ENCODE measurements around the gene DDX52. TPM values are rescaled to one million over a fixed set of nuclear protein-coding genes. Genes with fewer than 3 reads are reported as not detected.
A peak's percentile ranks its signal among the peaks of the same experiment; 100 is the strongest.

Gene DDX52
- total and polyA plus RNA-seq, 2 of the 13 experiments (the other 11 are each of a cell fraction or from before 2014, with no cell fraction given): 8.9 to 36.1 TPM

DNA sequence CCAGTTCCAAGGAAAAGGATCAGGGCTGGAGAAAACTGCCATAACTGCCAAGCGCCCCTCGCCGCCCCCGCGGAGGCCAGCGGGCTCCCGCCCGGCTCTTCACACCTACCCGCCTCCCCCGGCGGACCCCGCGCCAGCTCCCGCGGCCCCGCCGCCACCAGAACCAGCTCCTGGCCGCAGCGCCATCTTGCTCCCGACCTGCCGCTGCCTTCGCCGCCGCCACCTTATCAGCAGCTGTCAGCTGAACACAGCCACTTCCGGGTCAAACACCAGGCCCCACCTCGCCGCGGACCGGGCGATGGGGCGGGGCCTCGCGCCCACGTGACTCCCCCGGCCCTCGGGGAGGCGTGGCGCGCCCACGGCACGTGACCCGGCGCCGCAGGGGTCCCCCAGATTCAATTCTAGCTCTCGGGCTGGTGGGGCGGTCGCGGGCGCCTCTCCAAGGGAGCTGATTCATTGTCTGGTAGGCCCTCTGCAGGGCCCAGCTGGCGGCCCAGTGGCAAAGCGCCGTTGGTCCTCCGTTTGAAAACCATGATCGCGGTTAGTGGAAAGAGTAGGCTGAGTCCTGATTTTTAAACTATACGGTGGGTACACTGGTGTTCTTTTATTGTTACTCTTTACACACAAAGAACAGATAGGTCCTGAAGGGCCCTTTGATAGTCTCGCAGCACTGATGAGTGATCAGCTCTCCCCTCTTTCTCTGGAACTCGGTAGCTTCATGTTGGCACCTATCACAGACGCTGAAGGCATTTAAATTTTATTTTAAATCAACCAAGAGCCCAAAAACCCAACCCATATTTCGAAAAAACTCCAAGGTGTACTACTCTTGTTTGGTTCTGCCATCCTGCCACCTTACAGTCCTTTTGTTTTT, 33.8 kb downstream of the DDX52 start, which contains the start of gene SYNRG (continued):
- TF ChIP-seq, protein P1, sequence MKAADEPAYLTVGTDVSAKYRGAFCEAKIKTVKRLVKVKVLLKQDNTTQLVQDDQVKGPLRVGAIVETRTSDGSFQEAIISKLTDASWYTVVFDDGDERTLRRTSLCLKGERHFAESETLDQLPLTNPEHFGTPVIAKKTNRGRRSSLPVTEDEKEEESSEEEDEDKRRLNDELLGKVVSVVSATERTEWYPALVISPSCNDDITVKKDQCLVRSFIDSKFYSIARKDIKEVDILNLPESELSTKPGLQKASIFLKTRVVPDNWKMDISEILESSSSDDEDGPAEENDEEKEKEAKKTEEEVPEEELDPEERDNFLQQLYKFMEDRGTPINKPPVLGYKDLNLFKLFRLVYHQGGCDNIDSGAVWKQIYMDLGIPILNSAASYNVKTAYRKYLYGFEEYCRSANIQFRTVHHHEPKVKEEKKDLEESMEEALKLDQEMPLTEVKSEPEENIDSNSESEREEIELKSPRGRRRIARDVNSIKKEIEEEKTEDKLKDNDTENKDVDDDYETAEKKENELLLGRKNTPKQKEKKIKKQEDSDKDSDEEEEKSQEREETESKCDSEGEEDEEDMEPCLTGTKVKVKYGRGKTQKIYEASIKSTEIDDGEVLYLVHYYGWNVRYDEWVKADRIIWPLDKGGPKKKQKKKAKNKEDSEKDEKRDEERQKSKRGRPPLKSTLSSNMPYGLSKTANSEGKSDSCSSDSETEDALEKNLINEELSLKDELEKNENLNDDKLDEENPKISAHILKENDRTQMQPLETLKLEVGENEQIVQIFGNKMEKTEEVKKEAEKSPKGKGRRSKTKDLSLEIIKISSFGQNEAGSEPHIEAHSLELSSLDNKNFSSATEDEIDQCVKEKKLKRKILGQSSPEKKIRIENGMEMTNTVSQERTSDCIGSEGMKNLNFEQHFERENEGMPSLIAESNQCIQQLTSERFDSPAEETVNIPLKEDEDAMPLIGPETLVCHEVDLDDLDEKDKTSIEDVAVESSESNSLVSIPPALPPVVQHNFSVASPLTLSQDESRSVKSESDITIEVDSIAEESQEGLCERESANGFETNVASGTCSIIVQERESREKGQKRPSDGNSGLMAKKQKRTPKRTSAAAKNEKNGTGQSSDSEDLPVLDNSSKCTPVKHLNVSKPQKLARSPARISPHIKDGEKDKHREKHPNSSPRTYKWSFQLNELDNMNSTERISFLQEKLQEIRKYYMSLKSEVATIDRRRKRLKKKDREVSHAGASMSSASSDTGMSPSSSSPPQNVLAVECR (CRISPR knock-in tag; IDR thresholded peaks at IDR 0.05; ENCODE audit: borderline replicate concordance): peak; percentile 97
- TF ChIP-seq MED8 (CRISPR knock-in tag; IDR thresholded peaks at IDR 0.05; ENCODE audit: insufficient replicate concordance) (peak; percentile 60), BORCS8-MEF2B (CRISPR knock-in tag; IDR thresholded peaks at IDR 0.05) (peak; percentile 83; the same call in 1 of the 2 replicates), ZNF343 (CRISPR knock-in tag; IDR thresholded peaks at IDR 0.05) (peak; percentile 64; the same call in 1 of the 2 replicates), SALL1 (CRISPR knock-in tag; IDR thresholded peaks at IDR 0.05) (peak; percentile 83), ZNF564 (CRISPR knock-in tag; IDR thresholded peaks at IDR 0.05) (peak; percentile 23), NONO (IDR thresholded peaks at IDR 0.05) (no peak), NONO (CRISPR knock-in tag; conservative IDR thresholded peaks at IDR 0.05) (peak; percentile 98), SNAPC2 (CRISPR knock-in tag; IDR thresholded peaks at IDR 0.05) (no peak), ZNF547 (CRISPR knock-in tag; IDR thresholded peaks at IDR 0.05) (peak; percentile 40; the same call in 1 of the 2 replicates), EEA1 (CRISPR knock-in tag; IDR thresholded peaks at IDR 0.05; ENCODE audit: borderline replicate concordance) (no peak), NR2F6 (IDR thresholded peaks at IDR 0.05) (0 out of 2 replicates have a peak, but pooled peaks have one; percentile 10), NR2F6 (CRISPR knock-in tag; IDR thresholded peaks at IDR 0.05) (peak; percentile 61), REPIN1 (CRISPR knock-in tag; IDR thresholded peaks at IDR 0.05; ENCODE audit: borderline replicate concordance, low read depth) (peak; percentile 63; the same call in 1 of the 2 replicates), SAP130 (CRISPR knock-in tag; IDR thresholded peaks at IDR 0.05; ENCODE audit: low read depth) (peak; percentile 98), SIX4 (CRISPR knock-in tag; IDR thresholded peaks at IDR 0.05) (peak; percentile 56; the same call in 1 of the 2 replicates), SP140L (CRISPR knock-in tag; IDR thresholded peaks at IDR 0.05; ENCODE audit: borderline replicate concordance) (no peak)
- TF ChIP-seq, protein P2, sequence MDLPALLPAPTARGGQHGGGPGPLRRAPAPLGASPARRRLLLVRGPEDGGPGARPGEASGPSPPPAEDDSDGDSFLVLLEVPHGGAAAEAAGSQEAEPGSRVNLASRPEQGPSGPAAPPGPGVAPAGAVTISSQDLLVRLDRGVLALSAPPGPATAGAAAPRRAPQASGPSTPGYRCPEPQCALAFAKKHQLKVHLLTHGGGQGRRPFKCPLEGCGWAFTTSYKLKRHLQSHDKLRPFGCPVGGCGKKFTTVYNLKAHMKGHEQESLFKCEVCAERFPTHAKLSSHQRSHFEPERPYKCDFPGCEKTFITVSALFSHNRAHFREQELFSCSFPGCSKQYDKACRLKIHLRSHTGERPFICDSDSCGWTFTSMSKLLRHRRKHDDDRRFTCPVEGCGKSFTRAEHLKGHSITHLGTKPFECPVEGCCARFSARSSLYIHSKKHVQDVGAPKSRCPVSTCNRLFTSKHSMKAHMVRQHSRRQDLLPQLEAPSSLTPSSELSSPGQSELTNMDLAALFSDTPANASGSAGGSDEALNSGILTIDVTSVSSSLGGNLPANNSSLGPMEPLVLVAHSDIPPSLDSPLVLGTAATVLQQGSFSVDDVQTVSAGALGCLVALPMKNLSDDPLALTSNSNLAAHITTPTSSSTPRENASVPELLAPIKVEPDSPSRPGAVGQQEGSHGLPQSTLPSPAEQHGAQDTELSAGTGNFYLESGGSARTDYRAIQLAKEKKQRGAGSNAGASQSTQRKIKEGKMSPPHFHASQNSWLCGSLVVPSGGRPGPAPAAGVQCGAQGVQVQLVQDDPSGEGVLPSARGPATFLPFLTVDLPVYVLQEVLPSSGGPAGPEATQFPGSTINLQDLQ (CRISPR knock-in tag; IDR thresholded peaks at IDR 0.05): peak; percentile 63; the same call in 1 of the 2 replicates
- TF ChIP-seq, protein P3, sequence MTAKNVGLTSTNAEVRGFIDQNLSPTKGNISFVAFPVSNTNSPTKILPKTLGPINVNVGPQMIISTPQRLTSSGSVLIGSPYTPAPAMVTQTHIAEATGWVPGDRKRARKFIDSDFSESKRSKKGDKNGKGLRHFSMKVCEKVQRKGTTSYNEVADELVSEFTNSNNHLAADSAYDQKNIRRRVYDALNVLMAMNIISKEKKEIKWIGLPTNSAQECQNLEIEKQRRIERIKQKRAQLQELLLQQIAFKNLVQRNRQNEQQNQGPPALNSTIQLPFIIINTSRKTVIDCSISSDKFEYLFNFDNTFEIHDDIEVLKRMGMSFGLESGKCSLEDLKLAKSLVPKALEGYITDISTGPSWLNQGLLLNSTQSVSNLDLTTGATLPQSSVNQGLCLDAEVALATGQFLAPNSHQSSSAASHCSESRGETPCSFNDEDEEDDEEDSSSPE (CRISPR knock-in tag; IDR thresholded peaks at IDR 0.05): peak; percentile 74
- TF ChIP-seq, protein P4, sequence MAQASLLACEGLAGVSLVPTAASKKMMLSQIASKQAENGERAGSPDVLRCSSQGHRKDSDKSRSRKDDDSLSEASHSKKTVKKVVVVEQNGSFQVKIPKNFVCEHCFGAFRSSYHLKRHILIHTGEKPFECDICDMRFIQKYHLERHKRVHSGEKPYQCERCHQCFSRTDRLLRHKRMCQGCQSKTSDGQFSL (CRISPR knock-in tag; IDR thresholded peaks at IDR 0.05): 0 out of 2 replicates have a peak, but pooled peaks have one; percentile 13

All from HepG2 (cell line).